ENCODE results near the gene MAST3.

Gene MAST3

DNA sequence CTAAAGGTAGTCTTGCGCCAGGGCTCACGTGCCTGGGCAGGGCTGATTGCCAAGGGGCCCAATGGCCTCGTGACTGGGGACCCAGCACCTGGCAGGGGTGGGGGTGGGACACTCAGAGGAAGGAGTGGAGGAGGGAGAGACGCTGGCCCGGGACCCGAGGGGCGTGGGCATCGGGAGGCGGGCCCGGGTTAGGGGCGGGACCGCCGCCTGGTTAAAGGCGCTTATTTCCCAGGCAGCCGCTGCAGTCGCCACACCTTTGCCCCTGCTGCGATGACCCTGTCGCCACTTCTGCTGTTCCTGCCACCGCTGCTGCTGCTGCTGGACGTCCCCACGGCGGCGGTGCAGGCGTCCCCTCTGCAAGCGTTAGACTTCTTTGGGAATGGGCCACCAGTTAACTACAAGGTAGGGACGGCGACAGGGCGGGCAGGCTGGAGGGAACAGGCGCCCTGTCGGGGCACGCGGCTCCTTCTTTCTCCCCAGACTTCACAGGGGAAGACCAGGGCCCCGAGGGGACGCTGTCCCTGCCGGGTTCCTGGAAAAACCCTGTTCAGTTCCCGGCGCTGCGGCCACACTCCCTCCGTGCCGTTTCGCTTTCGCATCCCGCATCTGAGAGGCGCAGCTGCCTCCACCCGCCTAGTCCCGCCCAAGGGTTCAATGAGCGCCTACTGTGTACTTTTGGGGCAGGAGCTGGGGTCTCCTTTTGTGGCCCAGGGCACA is 76.2 kb downstream of the MAST3 start, which contains the start of gene IFI30:
TSS of gene IFI30 (plus strand) at position 242 of the 717 bp plus-strand sequence. CDS start at position 271, 29 bp downstream.
- Histone ChIP-seq H3K4me1 (ENCODE audit: control insufficient read depth, insufficient read depth, low read length) (peaks cover 9% of the 10 kb centered on the region; the same call in 1 of the 2 replicates), H3K27ac (ENCODE audit: low read depth, low read length) (no peak within 1 kb of the TSS), H3K4me3 (ENCODE audit: low read depth, low read length) (peak within 1 kb of the TSS; percentile 69), H3K9ac (ENCODE audit: low read length) (peak within 1 kb of the TSS; percentile 61), H3K27me3 (ENCODE audit: control insufficient read depth, insufficient read depth, low read length) (peaks cover 16% of the 10 kb centered on the region), H3K9me3 (ENCODE audit: control insufficient read depth, insufficient read depth, low read depth, low read length) (no peaks in the 10 kb centered on the region), H3K36me3 (ENCODE audit: control insufficient read depth, insufficient read depth, low read length) (peaks cover 21% of the 10 kb centered on the region)

DNA sequence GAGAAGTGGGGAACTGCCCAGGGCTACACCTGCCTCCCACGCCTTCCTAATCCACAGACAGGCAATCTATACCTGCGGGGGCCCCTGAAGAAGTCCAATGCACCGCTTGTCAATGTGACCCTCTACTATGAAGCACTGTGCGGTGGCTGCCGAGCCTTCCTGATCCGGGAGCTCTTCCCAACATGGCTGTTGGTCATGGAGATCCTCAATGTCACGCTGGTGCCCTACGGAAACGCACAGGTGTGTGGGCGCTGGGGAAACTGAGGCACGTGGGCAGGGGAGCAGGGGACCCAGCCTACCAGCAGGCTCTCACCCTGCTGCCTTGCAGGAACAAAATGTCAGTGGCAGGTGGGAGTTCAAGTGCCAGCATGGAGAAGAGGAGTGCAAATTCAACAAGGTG is 77.4 kb downstream of the MAST3 start:
- peaks cover 16% of the 10 kb centered on the region for H3K27me3 ChIP-seq (ENCODE audit: control insufficient read depth, insufficient read depth, low read length)
- no peaks in the 10 kb centered on the region for H3K9me3 ChIP-seq (ENCODE audit: control insufficient read depth, insufficient read depth, low read depth, low read length)
- no peak overlapping the region for H3K27ac ChIP-seq (ENCODE audit: low read depth, low read length)
- peaks cover 9% of the 10 kb centered on the region; the same call in 1 of the 2 replicates for H3K4me1 ChIP-seq (ENCODE audit: control insufficient read depth, insufficient read depth, low read length)
- H3K36me3 ChIP-seq (ENCODE audit: control insufficient read depth, insufficient read depth, low read length): peaks cover 14% of the 10 kb centered on the region
- no peak overlapping the region for H3K9ac ChIP-seq (ENCODE audit: low read length)
- H3K4me3 ChIP-seq (ENCODE audit: low read depth, low read length): no peak overlapping the region; the same call in 1 of the 2 replicates

DNA sequence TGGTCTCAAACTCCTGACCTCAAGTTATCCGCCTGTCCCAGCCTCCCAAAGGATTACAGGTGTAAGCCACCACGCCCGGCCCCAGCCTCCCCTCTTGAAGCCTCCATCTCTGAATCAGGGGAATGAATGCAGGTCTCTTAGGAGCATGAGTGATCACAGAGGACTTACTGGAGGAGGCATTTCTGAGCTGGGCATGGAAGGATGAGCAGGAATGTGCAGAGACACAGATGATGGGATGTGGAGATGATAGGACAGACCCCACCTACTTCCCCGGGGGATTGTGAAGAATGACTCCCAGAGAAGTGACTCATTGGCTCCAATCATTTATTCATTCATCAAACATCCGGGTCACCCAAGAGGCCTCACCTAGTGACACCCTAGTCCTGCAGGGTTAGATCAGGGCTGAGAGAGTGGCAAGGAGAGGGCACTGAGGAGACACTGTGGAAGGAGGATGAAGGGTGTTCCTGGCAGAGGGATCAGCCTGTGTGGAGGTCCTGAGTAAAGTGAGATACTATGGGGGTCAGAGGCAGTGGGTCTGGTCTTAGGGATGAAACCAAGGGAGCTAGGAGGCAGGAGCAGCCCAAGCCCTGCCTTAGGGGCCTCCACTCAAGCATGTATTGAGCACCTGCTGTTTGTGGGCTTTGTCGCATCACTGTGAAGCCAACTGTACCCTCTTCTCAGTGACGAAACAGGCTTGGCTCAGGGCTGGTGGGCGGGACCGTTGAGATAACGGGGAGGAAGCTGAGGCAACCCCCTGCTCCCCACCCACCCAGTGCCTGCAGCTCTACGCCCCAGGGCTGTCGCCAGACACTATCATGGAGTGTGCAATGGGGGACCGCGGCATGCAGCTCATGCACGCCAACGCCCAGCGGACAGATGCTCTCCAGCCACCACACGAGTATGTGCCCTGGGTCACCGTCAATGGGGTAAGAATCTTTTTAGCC is 79.1 kb downstream of the MAST3 start:
- Histone ChIP-seq H3K27me3 (ENCODE audit: control insufficient read depth, insufficient read depth, low read length) (peaks cover 16% of the 10 kb centered on the region), H3K9me3 (ENCODE audit: control insufficient read depth, insufficient read depth, low read depth, low read length) (no peaks in the 10 kb centered on the region), H3K9ac (ENCODE audit: low read length) (no peak overlapping the region), H3K4me3 (ENCODE audit: low read depth, low read length) (no peak overlapping the region), H3K4me1 (ENCODE audit: control insufficient read depth, insufficient read depth, low read length) (peaks cover 9% of the 10 kb centered on the region; the same call in 1 of the 2 replicates), H3K27ac (ENCODE audit: low read depth, low read length) (no peak overlapping the region), H3K36me3 (ENCODE audit: control insufficient read depth, insufficient read depth, low read length) (peaks cover 8% of the 10 kb centered on the region; the same call in 1 of the 2 replicates)

DNA sequence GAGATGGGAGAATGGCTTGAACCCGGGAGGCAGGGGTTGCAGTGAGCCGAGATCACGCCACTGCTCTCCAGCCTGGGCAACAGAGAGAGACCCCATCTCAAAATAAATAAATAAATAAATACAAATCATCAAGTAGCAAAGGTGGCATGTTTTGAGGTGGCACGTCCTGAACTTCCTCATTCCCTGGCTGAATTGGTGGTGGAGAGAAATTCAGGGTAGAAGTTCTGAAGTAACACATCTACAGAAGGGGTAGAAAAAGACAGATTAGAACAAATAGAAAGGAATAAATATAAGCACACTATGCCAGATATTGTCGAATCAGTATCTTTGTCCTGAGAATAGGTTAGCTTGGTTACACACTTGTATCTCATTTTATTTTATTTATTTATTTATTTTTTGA is 82.4 kb downstream of the MAST3 start:
- Histone ChIP-seq H3K27ac (ENCODE audit: low read depth, low read length) (no peak overlapping the region), H3K27me3 (ENCODE audit: control insufficient read depth, insufficient read depth, low read length) (peaks cover 5% of the 10 kb centered on the region), H3K36me3 (ENCODE audit: control insufficient read depth, insufficient read depth, low read length) (peaks cover 8% of the 10 kb centered on the region; the same call in 1 of the 2 replicates), H3K9ac (ENCODE audit: low read length) (no peak overlapping the region), H3K4me3 (ENCODE audit: low read depth, low read length) (no peak overlapping the region), H3K4me1 (ENCODE audit: control insufficient read depth, insufficient read depth, low read length) (peaks cover 2% of the 10 kb centered on the region; the same call in 1 of the 2 replicates), H3K9me3 (ENCODE audit: control insufficient read depth, insufficient read depth, low read depth, low read length) (no peaks in the 10 kb centered on the region)

DNA sequence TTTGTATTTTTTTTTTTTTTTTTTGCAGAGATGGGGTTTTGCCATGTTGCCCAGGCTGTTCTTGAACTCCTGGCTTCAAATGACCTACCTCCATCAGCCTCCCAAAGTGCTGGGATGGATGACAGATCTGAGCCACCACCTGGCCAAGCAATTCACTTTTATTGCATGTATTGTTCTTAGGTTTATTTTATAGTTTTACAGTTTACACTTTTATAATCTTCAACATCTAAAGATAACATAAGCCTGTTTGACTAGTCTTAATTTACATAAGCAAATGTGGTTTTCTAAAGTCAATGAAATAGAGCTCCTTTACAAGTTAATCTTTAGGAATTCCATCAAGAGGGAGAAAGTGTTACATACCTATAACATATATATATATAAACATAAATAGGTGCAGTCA is 86.0 kb downstream of the MAST3 start:
- H3K27ac ChIP-seq (ENCODE audit: low read depth, low read length): no peak overlapping the region
- H3K27me3 ChIP-seq (ENCODE audit: control insufficient read depth, insufficient read depth, low read length): no peaks in the 10 kb centered on the region
- H3K36me3 ChIP-seq (ENCODE audit: control insufficient read depth, insufficient read depth, low read length): no peaks in the 10 kb centered on the region
- peaks cover 7% of the 10 kb centered on the region for H3K4me1 ChIP-seq (ENCODE audit: control insufficient read depth, insufficient read depth, low read length)
- no peak overlapping the region for H3K4me3 ChIP-seq (ENCODE audit: low read depth, low read length)
- no peaks in the 10 kb centered on the region for H3K9me3 ChIP-seq (ENCODE audit: control insufficient read depth, insufficient read depth, low read depth, low read length)
- no peak overlapping the region for H3K9ac ChIP-seq (ENCODE audit: low read length)

DNA sequence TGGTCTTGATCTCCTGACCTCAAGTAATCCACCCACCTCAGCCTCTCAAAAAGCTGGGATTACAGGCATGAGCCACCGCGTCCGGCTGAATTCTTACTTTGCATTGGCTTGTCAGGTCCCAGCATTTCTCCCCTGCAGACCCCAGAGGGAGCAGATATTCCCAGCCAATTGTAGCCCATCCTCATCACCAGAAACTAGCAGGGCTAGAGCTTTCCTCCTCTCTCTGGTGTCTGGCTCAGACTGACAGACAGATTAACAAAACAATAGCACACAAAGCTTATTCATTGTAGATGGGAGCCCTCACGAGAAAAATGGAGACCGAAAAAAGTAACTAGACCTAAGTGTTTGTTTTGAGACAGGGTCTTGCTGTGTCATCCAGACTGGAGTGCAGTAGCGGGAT is 88.0 kb downstream of the MAST3 start:
- peaks cover 7% of the 10 kb centered on the region for H3K4me1 ChIP-seq (ENCODE audit: control insufficient read depth, insufficient read depth, low read length)
- H3K27me3 ChIP-seq (ENCODE audit: control insufficient read depth, insufficient read depth, low read length): no peaks in the 10 kb centered on the region
- no peaks in the 10 kb centered on the region for H3K36me3 ChIP-seq (ENCODE audit: control insufficient read depth, insufficient read depth, low read length)
- H3K27ac ChIP-seq (ENCODE audit: low read depth, low read length): peak overlapping the region; percentile 67; the same call in 1 of the 2 replicates
- no peaks in the 10 kb centered on the region for H3K9me3 ChIP-seq (ENCODE audit: control insufficient read depth, insufficient read depth, low read depth, low read length)
- peak overlapping the region; percentile 57 for H3K9ac ChIP-seq (ENCODE audit: low read length)
- no peak overlapping the region for H3K4me3 ChIP-seq (ENCODE audit: low read depth, low read length)

DNA sequence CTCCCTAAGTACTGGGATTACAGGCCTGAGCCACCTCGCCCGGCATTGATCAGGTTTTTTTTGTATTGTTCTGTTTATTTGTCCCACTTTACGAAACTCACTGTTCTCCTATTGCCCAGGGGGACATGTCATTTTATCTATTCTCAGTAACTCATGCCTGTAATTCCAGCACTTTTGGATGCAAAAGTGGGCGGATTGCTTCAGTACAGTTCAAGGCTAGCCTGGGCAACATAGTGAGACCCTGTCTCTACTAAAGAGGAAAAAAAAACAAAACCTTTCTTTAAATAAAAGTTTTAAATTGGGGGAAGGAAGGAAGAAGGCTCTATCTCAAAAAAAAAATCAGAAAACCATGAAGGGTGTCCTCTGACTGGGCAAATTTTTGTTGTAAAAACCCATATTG is 92.7 kb downstream of the MAST3 start:
- Histone ChIP-seq H3K27me3 (ENCODE audit: control insufficient read depth, insufficient read depth, low read length) (no peaks in the 10 kb centered on the region), H3K4me1 (ENCODE audit: control insufficient read depth, insufficient read depth, low read length) (peaks cover 23% of the 10 kb centered on the region), H3K9me3 (ENCODE audit: control insufficient read depth, insufficient read depth, low read depth, low read length) (no peaks in the 10 kb centered on the region), H3K27ac (ENCODE audit: low read depth, low read length) (no peak overlapping the region), H3K9ac (ENCODE audit: low read length) (no peak overlapping the region), H3K36me3 (ENCODE audit: control insufficient read depth, insufficient read depth, low read length) (peaks cover 3% of the 10 kb centered on the region; the same call in 1 of the 2 replicates), H3K4me3 (ENCODE audit: low read depth, low read length) (no peak overlapping the region)

DNA sequence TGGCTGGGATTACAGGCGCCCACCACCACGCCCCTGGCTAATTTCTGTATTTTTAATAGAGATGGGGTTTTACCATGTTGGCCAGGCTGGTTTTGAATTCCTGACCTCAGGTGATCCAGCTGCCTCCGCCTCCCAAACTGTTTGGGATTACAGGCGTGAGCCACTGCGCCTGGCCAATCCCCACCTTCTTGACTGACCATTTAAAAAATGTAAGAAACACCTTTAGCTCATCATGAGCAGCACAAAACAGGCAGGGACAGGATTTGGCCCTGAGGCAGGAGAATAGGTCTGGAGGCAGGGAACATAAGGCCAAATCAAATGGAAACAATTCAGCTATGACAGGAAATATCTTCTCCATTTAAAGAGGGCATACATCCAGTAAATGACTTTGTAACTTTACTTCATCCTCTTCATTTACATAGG is 94.1 kb downstream of the MAST3 start:
- no peak overlapping the region for H3K9ac ChIP-seq (ENCODE audit: low read length)
- H3K27ac ChIP-seq (ENCODE audit: low read depth, low read length): no peak overlapping the region
- H3K36me3 ChIP-seq (ENCODE audit: control insufficient read depth, insufficient read depth, low read length): peaks cover 13% of the 10 kb centered on the region
- H3K9me3 ChIP-seq (ENCODE audit: control insufficient read depth, insufficient read depth, low read depth, low read length): no peaks in the 10 kb centered on the region
- peaks cover 17% of the 10 kb centered on the region for H3K4me1 ChIP-seq (ENCODE audit: control insufficient read depth, insufficient read depth, low read length)
- no peak overlapping the region for H3K4me3 ChIP-seq (ENCODE audit: low read depth, low read length)
- no peaks in the 10 kb centered on the region for H3K27me3 ChIP-seq (ENCODE audit: control insufficient read depth, insufficient read depth, low read length)

DNA sequence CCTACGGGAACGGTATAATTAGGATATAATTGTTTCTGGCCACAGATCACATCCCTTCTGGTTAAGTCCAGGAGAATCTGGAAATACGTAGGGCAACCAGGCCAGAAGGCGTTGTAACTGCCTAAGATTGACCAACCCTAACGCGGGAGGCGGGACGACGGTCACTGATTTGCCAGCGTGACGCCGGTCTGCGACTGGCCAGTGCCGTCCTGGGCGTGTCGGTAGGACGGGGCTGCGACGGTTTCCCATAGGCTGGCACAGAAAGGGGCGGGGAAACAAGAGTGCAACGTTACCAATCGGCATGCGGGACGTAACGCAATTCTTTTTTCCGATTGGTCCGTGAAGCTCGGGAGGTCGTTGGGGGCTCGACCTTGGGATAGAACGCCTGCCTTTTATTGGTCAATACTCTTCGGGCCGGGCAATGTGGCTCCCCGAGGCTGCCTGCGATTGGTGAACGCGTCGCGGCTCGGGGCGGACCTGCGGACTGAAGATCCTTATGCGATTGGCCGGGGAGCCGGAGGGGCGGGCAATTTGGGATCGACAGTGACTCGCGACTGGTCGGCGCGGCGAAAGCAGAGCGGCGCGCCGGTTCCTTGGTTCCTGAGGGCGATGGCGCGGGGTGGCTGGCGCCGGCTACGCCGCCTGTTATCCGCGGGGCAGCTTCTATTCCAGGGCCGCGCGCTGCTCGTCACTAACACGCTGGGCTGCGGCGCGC is 95.3 kb downstream of the MAST3 start, which contains the start of gene MPV17L2:
TSS of gene MPV17L2 (plus strand) at position 546 of the 715 bp plus-strand sequence. CDS start at position 610, 64 bp downstream.
- peak within 1 kb of the TSS; percentile 74 for H3K9ac ChIP-seq (ENCODE audit: low read length)
- no peaks in the 10 kb centered on the region for H3K27me3 ChIP-seq (ENCODE audit: control insufficient read depth, insufficient read depth, low read length)
- no peaks in the 10 kb centered on the region for H3K9me3 ChIP-seq (ENCODE audit: control insufficient read depth, insufficient read depth, low read depth, low read length)
- H3K27ac ChIP-seq (ENCODE audit: low read depth, low read length): no peak within 1 kb of the TSS; the same call in 1 of the 2 replicates
- H3K36me3 ChIP-seq (ENCODE audit: control insufficient read depth, insufficient read depth, low read length): peaks cover 20% of the 10 kb centered on the region
- peaks cover 17% of the 10 kb centered on the region for H3K4me1 ChIP-seq (ENCODE audit: control insufficient read depth, insufficient read depth, low read length)
- H3K4me3 ChIP-seq (ENCODE audit: low read depth, low read length): peak within 1 kb of the TSS; percentile 88

DNA sequence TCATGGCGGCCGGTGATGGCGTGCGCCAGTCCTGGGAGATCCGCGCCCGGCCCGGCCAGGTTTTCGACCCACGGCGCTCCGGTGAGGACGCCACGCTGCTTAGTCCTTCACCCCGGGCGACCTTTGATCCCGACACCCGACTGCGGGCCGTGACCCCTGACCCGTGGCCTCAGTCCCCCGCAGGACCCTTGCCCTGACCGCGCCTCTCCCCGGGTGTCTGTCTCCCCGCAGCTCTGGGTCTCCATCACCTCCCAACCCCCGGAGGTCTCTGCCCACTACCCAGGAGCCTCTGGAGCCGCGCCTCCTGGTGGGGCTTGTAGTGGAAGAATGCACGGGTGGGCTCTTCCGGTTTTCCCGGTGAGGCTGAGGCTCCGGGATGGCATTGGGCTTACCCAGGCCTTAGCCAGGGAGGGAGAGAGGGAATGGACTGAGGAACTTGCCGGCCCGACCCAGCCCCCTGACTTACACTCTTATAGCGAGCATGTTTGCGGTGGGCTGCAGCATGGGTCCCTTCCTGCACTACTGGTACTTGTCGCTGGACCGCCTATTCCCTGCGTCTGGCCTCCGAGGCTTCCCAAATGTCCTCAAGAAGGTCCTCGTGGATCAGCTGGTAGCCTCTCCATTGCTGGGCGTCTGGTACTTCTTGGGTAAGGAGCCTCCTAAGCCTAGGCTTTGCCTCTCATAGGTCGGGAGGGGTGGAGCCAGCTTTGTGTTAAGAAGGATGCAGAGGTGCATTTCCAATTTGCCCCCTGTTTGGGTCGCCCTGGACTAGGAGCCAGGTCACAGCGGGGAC is 96.0 kb downstream of the MAST3 start:
- no peak overlapping the region; the same call in 1 of the 2 replicates for H3K27ac ChIP-seq (ENCODE audit: low read depth, low read length)
- no peaks in the 10 kb centered on the region for H3K9me3 ChIP-seq (ENCODE audit: control insufficient read depth, insufficient read depth, low read depth, low read length)
- H3K4me3 ChIP-seq (ENCODE audit: low read depth, low read length): peak overlapping the region; percentile 88
- H3K4me1 ChIP-seq (ENCODE audit: control insufficient read depth, insufficient read depth, low read length): peaks cover 17% of the 10 kb centered on the region
- peak overlapping the region; percentile 74 for H3K9ac ChIP-seq (ENCODE audit: low read length)
- H3K36me3 ChIP-seq (ENCODE audit: control insufficient read depth, insufficient read depth, low read length): peaks cover 28% of the 10 kb centered on the region
- H3K27me3 ChIP-seq (ENCODE audit: control insufficient read depth, insufficient read depth, low read length): no peaks in the 10 kb centered on the region

All from HUES6 (cell line).